Activated naive CD8-positive, alpha-beta T cell treated with anti-CD3 and anti-CD28 coated beads, Interleukin-2, amount 10 ng/mL, durations not matched to agents 7 days and 5 days (primary cell): ENCODE results near the gene MIB2. TPM values are rescaled to one million over a fixed set of nuclear protein-coding genes. Genes with fewer than 3 reads are reported as not detected.

ENCODE experiments used
- ATAC-seq: fragments of 150-1000 bp; cut with Tn5 transposase; one replicate; pipeline ENCODE4 v1.10.0; 2021; ENCODE audit warnings: low read depth, moderate library complexity
- POLR2A ChIA-PET: fragments of 350-600 bp; sonication (Branson Sonifier 250); formaldehyde crosslinking; loops from one replicate; lab custom pipeline; 2021; ENCODE audit warnings: antibody characterized with exemption; lab: Charles Lee
- DNase-seq: peaks from one replicate; pipeline ENCODE4 v3.0.0; 2021
- H3K27ac Mint-ChIP-seq: one replicate; pipeline ENCODE4 v1.8.0; 2022; ENCODE audit warnings: mild to moderate bottlenecking, mixed read lengths
- H3K27me3 Mint-ChIP-seq: one replicate; pipeline ENCODE4 v1.8.0; 2022; ENCODE audit warnings: mild to moderate bottlenecking, moderate library complexity, mixed read lengths
- H3K36me3 Mint-ChIP-seq: one replicate; pipeline ENCODE4 v1.8.0; 2021; ENCODE audit warnings: mild to moderate bottlenecking, mixed read lengths
- H3K4me1 Mint-ChIP-seq: one replicate; pipeline ENCODE4 v1.8.0; 2021; ENCODE audit warnings: mixed read lengths
- H3K4me3 Mint-ChIP-seq: one replicate; pipeline ENCODE4 v1.8.0; 2022; ENCODE audit warnings: mild to moderate bottlenecking, moderate library complexity, mixed read lengths
- H3K9me3 Mint-ChIP-seq: one replicate; pipeline ENCODE4 v1.8.0; 2021; ENCODE audit warnings: mixed read lengths
- total RNA-seq, 2 experiments: library from RNA; stranded (reverse); gene quantifications; one replicate each; pipeline ENCODE4 v1.2.3, GENCODE V29; 2021

MIB2 gene
- total RNA-seq, 2 experiments from 2014 or later = 72.6 to 75.2 TPM

- peaks cover 21% of the 10 kb centered on the region for H3K4me1 Mint-ChIP-seq
- no peaks in the 10 kb centered on the region for H3K27me3 Mint-ChIP-seq
- POLR2A ChIA-PET = no interaction called here
- DNase-seq (no peak), ATAC-seq (no peak)
- H3K9me3 Mint-ChIP-seq = no peaks in the 10 kb centered on the region
- peaks cover 5% of the 10 kb centered on the region for H3K36me3 Mint-ChIP-seq
- no peak overlapping the region for H3K27ac Mint-ChIP-seq
- no peak overlapping the region for H3K4me3 Mint-ChIP-seq
Measured at GRCh38 chr1:1612104-1612400, 3.2 kb upstream of the MIB2 start.

DNA sequence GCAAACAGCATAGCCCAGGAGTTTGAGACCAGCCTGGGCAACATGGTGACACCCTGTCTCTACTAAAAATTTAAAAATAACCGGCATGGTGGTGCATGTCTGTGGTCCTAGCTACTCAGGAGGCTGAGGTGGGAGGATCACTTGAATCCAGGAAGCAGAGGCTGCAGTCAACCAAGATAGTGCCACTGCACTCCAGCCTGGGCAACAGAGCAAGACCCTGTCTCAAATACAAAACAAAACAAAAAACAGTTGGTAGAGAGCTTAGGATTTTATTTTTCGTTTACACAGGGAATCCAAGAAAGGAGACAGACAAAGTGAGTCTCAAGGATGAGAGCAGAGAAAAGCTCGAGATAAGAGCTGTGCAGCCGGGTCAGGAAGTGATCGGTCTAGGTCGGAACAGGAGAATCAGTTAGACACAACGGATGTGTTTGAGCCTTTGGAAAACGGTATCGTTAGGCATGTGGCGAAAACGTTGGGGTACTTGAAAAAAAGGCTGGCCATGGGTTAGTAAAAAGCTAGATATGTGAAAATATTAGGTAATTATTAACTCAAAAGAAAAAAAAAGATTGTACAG lies 1.7 kb upstream of the MIB2 start:
- DNase-seq = no peak
- peak overlapping the region; percentile 89 for H3K4me3 Mint-ChIP-seq
- POLR2A ChIA-PET = interaction anchor here (1.3 to 5.0 kb wide), 9 partner anchors 9 to 238 kb away, joined by 3 to 76 read pairs (median 8); partner anchors contain the start of genes AURKAIP1, CCNL2, MMP23B and SSU72
- H3K9me3 Mint-ChIP-seq = no peaks in the 10 kb centered on the region
- peaks cover 19% of the 10 kb centered on the region for H3K4me1 Mint-ChIP-seq
- no peaks in the 10 kb centered on the region for H3K27me3 Mint-ChIP-seq
- peak overlapping the region; percentile 90 for H3K27ac Mint-ChIP-seq
- ATAC-seq = no peak
- peaks cover 5% of the 10 kb centered on the region for H3K36me3 Mint-ChIP-seq

GRCh38 chr1:1614204-1614953 lies 921 bp upstream of the MIB2 start:
- no peak for ATAC-seq
- Mint-ChIP-seq H3K9me3 (no peaks in the 10 kb centered on the region), H3K4me1 (peaks cover 19% of the 10 kb centered on the region), H3K27ac (peak overlapping the region; percentile 90), H3K4me3 (peak overlapping the region; percentile 89), H3K27me3 (no peaks in the 10 kb centered on the region), H3K36me3 (peaks cover 5% of the 10 kb centered on the region)
- peak; percentile 57 for DNase-seq
- POLR2A ChIA-PET = interaction anchor here (1.3 to 5.0 kb wide), 11 partner anchors 8 to 239 kb away, joined by 3 to 76 read pairs (median 8); partner anchors contain the start of genes AURKAIP1, CCNL2, MMP23B and SSU72

DNA sequence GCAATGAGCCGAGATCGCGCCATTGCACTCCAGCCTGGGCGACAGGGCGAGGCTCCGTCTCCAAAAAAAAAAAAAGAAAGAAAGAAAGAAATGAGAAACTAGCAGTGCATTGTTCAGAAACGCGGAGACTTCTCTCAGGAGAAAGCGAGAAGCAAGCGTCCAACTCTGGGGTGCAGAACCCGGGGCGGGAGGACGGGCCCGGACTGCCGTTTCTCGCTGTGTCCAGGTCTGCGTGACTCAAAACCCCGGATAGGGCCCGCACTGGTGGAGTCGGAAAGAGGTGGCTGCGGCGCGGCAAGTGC lies 395 bp upstream of the MIB2 start:
- POLR2A ChIA-PET = interaction anchor here (1.3 to 5.0 kb wide), 10 partner anchors 8 to 240 kb away, joined by 3 to 76 read pairs (median 9); partner anchors contain the start of genes AURKAIP1, CCNL2, MMP23B and SSU72
- Mint-ChIP-seq H3K27me3 (no peaks in the 10 kb centered on the region), H3K4me3 (peak overlapping the region; percentile 89), H3K27ac (peak overlapping the region; percentile 90), H3K9me3 (no peaks in the 10 kb centered on the region), H3K36me3 (peaks cover 5% of the 10 kb centered on the region), H3K4me1 (peaks cover 19% of the 10 kb centered on the region)
- DNase-seq = no peak
- no peak for ATAC-seq

DNA sequence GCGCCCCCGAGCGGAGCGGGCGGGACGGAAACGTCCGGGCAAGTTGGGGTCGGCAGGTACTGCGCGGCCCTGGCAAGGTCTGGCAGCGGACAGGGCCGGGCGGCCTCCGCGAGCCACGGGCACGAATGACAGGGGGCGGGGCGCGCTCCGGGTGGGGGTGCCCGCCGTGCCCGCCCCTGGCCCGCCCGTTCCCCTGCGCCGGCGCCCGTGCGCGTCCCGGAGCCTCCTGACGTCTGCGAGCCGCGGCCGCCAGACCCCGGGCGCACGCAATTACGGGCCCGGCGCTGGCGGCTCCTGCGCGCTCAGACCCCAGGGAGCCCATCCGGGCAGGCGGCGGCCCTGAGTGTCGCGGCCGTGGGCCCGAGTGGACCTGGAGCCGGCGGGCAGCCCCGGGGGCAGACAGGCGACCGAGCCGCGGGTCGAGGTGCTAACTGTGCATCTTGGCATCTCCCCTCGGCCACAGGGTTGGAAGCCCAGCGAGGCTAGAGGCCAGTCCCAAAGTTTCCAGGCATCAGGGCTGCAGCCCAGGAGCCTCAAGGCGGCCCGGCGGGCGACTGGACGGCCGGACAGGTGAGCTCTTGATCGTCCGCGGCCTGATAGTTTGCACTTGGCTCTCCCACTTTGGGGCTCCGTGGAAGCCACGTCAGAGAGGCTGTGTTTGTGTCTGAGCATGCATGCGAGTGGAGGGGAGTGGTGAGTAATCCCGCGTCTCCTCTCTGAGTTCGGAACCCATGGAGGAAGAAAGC lies 918 bp downstream of the MIB2 start:
- Mint-ChIP-seq H3K4me1 (peaks cover 18% of the 10 kb centered on the region), H3K36me3 (peaks cover 5% of the 10 kb centered on the region), H3K27ac (peak overlapping the region; percentile 72), H3K27me3 (no peaks in the 10 kb centered on the region), H3K4me3 (peak overlapping the region; percentile 84), H3K9me3 (no peaks in the 10 kb centered on the region)
- POLR2A ChIA-PET = interaction anchor here (0.6 to 5.0 kb wide), 10 partner anchors 8 to 241 kb away, joined by 3 to 76 read pairs (median 9); partner anchors contain the start of genes AURKAIP1, MMP23B, MRPL20 and SSU72
- ATAC-seq = peak; percentile 11
- DNase-seq = no peak

GRCh38 chr1:1616838-1617237 lies 1.5 kb downstream of the MIB2 start:
- H3K9me3 Mint-ChIP-seq = no peaks in the 10 kb centered on the region
- no peak overlapping the region for H3K27ac Mint-ChIP-seq
- DNase-seq = no peak
- POLR2A ChIA-PET = interaction anchor here (5.0 kb wide), 1 partner anchor 13 kb away, joined by 76 read pairs; the partner anchor contains the start of gene MMP23B
- H3K36me3 Mint-ChIP-seq = peaks cover 5% of the 10 kb centered on the region
- H3K4me3 Mint-ChIP-seq = peak overlapping the region; percentile 84
- peaks cover 17% of the 10 kb centered on the region for H3K4me1 Mint-ChIP-seq
- no peak for ATAC-seq
- no peaks in the 10 kb centered on the region for H3K27me3 Mint-ChIP-seq

DNA sequence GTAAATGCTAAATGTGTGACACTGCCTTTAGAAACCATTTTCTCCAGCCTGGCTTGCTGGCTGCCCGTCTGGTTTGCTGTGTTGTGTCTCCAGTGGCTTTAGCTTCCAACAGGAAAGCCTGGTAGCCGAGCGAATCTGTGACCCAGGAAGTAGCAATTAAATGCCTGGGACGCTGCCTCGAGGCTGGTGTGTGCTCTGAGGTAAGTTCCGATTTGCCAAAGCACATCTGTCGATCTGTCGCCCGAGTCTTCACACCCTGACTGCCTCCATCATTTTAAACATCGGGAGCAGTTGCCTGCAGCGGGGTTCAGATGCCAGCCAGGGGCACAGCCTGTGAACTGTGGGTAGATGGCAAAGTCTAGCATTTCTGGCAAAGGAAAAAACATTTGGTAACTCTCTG lies 2.2 kb downstream of the MIB2 start:
- POLR2A ChIA-PET = interaction anchor here (5.0 kb wide), 1 partner anchor 12 kb away, joined by 76 read pairs; the partner anchor contains the start of gene MMP23B
- peak overlapping the region; percentile 84 for H3K4me3 Mint-ChIP-seq
- no peak for DNase-seq
- H3K27ac Mint-ChIP-seq = no peak overlapping the region
- H3K36me3 Mint-ChIP-seq = peaks cover 5% of the 10 kb centered on the region
- no peaks in the 10 kb centered on the region for H3K9me3 Mint-ChIP-seq
- H3K4me1 Mint-ChIP-seq = peaks cover 17% of the 10 kb centered on the region
- H3K27me3 Mint-ChIP-seq = no peaks in the 10 kb centered on the region
- no peak for ATAC-seq

GRCh38 chr1:1617925-1618324 lies 2.6 kb downstream of the MIB2 start:
- Mint-ChIP-seq H3K4me1 (peaks cover 17% of the 10 kb centered on the region), H3K27me3 (no peaks in the 10 kb centered on the region), H3K4me3 (no peak overlapping the region), H3K9me3 (no peaks in the 10 kb centered on the region), H3K36me3 (peaks cover 5% of the 10 kb centered on the region), H3K27ac (no peak overlapping the region)
- DNase-seq (no peak), ATAC-seq (no peak)
- POLR2A ChIA-PET = interaction anchor here (5.0 kb wide), 1 partner anchor 12 kb away, joined by 76 read pairs; the partner anchor contains the start of gene MMP23B

DNA sequence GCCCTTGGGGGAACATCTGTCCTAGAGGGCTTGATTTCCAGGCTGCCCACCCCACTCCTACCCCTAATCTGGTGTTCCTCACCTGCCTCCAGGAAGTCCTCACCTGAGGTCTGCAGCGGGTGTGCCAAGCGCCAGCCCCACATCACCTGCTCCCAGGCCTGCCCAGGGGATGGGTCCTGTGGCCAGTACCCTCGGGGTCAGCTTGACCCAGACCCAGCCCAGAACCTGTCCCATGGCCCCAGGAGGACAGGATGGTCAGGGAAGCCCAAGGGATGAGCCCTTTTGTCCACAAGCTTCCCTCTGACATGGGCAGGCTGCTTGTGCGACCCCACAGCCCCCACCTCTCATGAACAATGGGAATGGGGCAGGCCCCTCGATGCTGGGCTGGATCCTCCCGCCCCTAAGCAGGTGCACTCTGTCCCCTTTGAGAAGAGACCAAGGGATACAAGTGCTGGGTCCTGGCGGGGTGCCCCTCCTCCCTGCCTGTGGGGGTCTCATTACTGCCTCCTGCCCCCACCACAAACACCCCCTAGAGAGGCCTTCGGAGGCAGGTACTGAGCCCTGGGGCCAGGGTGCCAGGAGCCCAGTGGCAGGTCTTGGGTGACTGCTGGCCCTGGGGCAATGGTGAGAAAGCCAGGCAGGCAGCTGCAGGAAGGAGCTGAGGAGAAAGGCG lies 3.2 kb downstream of the MIB2 start:
- Mint-ChIP-seq H3K36me3 (peaks cover 4% of the 10 kb centered on the region), H3K4me3 (no peak overlapping the region), H3K27ac (no peak overlapping the region), H3K9me3 (no peaks in the 10 kb centered on the region), H3K4me1 (peaks cover 16% of the 10 kb centered on the region), H3K27me3 (no peaks in the 10 kb centered on the region)
- POLR2A ChIA-PET = interaction anchor here (1.0 to 1.8 kb wide), 3 partner anchors 11 to 43 kb away, joined by 3 to 5 read pairs (median 3); no protein-coding TSS in a partner anchor
- DNase-seq (no peak), ATAC-seq (no peak)

GRCh38 chr1:1619917-1620361 lies 4.6 kb downstream of the MIB2 start:
- Mint-ChIP-seq H3K36me3 (no peaks in the 10 kb centered on the region), H3K27ac (no peak overlapping the region), H3K4me1 (peaks cover 8% of the 10 kb centered on the region), H3K9me3 (no peaks in the 10 kb centered on the region), H3K4me3 (no peak overlapping the region), H3K27me3 (no peaks in the 10 kb centered on the region)
- ATAC-seq (no peak), DNase-seq (peak; percentile 36)
- POLR2A ChIA-PET = interaction anchor here (1.0 to 1.8 kb wide), 3 partner anchors 10 to 671 kb away, joined by 3 to 5 read pairs (median 4); no protein-coding TSS in a partner anchor

DNA sequence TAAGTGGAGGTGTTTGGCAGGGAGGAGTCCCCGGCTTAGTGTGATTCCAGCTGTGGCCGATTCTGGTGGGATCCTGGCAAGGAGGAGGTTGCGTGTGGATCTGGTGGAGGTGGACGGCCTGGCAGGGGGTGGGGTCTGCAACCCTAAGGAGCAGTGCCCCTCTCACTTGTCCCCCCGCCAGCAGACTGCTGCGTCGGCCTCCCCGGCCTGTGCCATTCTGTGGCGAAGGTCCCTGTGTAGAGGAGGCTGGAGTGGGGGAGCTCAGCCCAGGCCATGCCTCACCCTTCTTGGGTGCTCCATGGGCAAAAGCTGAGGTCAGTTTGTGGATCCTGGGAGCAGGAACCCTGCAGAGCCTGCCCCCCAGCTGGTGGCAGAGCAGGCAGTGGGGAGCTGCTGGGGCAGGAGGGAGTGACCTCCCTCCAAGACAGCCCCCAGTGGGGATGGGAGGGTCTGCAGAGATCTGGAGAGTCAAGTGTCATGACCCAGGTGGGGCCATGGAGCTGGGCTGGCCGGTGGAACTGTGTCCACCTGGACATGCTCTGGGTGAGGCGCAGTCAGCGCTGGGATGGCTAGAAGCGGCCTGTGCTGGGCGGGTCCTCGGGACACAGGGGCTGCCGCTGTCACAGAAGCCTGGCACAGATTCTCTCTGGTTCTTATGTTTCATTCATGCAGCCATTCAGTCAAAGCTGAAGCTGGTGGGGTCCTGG lies 5.3 kb downstream of the MIB2 start:
- Mint-ChIP-seq H3K9me3 (no peaks in the 10 kb centered on the region), H3K4me3 (no peak overlapping the region), H3K27ac (no peak overlapping the region), H3K4me1 (peaks cover 6% of the 10 kb centered on the region), H3K36me3 (no peaks in the 10 kb centered on the region), H3K27me3 (no peaks in the 10 kb centered on the region)
- DNase-seq (no peak), ATAC-seq (no peak)
- POLR2A ChIA-PET = interaction anchor here (1.1 kb wide), 1 partner anchor 670 kb away, joined by 4 read pairs; no protein-coding TSS in a partner anchor
